HUES6 (cell line): Measurements from ENCODE around the gene CCDC106.

Experiments
- H3K27ac ChIP-seq: 2 replicates; pipeline ENCODE4 v1.7.0; 2013; ENCODE audit warnings: low read depth, mild to moderate bottlenecking, low read length, inconsistent platforms
- H3K27me3 ChIP-seq: 2 replicates; pipeline ENCODE4 v1.6.1; 2013; ENCODE audit warnings: low read length; ENCODE audit not compliant: control insufficient read depth, insufficient read depth
- H3K36me3 ChIP-seq: 2 replicates; pipeline ENCODE4 v1.6.1; 2013; ENCODE audit warnings: low read length; ENCODE audit not compliant: control insufficient read depth, insufficient read depth
- H3K4me1 ChIP-seq: 2 replicates; pipeline ENCODE4 v1.6.1; 2013; ENCODE audit warnings: low read length; ENCODE audit not compliant: control insufficient read depth, insufficient read depth
- H3K4me3 ChIP-seq: 2 replicates; pipeline ENCODE4 v1.5.1; 2013; ENCODE audit warnings: low read depth, low read length
- H3K9ac ChIP-seq: one replicate; pipeline ENCODE4 v1.6.1; 2013; ENCODE audit warnings: mild to moderate bottlenecking, low read length
- H3K9me3 ChIP-seq: 2 replicates; pipeline ENCODE4 v1.6.1; 2013; ENCODE audit warnings: low read depth, low read length; ENCODE audit not compliant: control insufficient read depth, insufficient read depth

The CCDC106 gene

DNA sequence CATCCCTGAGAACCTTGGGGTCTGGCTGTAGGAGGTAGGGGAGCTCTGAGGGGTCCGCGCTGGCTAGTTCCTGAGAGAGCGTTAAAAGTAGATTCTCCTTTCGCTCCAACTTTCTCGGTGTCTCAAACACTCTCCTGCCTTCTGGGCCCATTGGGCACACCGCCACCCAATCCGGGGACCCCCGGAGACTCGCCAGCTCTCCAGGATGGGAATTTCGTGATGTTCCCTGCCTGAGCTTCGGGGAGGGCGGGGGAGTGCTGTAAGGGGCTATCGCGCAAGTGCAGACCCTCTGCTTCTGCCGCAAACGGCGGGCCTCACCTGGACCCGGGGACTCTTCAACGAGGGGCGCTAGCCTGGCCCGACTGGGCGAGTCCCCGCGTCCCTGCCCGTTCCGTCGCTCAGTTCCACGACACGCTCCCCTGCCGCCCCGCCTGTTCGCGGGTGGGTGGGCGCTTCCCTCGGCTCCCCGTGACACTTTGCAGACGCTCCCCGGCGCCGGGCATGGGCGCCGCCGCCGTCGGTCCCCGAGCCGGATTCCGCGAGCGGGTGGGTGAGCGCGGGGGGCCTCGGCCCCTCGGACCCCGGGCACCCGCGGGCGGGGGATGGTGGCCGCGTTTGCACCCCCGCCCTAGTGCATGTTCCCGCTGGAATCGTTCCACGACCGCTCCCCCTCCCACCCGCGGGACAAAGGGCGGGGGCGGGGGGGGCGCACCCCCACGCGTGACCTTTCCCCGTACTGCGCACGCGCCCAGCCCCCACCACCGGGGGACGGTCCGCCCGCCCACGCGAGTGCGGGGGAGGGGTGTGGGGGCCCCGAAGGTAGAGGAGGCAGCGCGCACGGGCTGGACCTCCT is at the start of gene CCDC106:
CCDC106 (plus strand) TSS at position 481 of the 853 bp plus-strand sequence. CDS start 835 bp downstream, outside the sequence.
- Histone ChIP-seq H3K36me3 (peaks cover 16% of the 10 kb centered on the region), H3K4me1 (peaks cover 17% of the 10 kb centered on the region), H3K9ac (peak within 1 kb of the TSS; percentile 93), H3K9me3 (no peaks in the 10 kb centered on the region), H3K27me3 (no peaks in the 10 kb centered on the region), H3K4me3 (peak within 1 kb of the TSS; percentile 89), H3K27ac (peak within 1 kb of the TSS; percentile 85)

- Histone ChIP-seq H3K9me3 (no peaks in the 10 kb centered on the region), H3K4me3 (peak overlapping the region; percentile 91), H3K36me3 (peaks cover 20% of the 10 kb centered on the region), H3K27ac (peak overlapping the region; percentile 98), H3K27me3 (no peaks in the 10 kb centered on the region), H3K4me1 (peaks cover 15% of the 10 kb centered on the region), H3K9ac (peak overlapping the region; percentile 100)
These were observed 49.1 kb upstream of the CCDC106 start for GRCh38 chr19:55598719-55599467.

GRCh38 chr19:55599468-55599841 is 48.6 kb upstream of the CCDC106 start, which contains the start of gene FIZ1:
FIZ1 (minus strand) TSS chr19:55599517; CDS start chr19:55597865, 1,652 bp downstream.
- Histone ChIP-seq H3K9ac (peak within 1 kb of the TSS; percentile 100), H3K36me3 (peaks cover 20% of the 10 kb centered on the region), H3K4me3 (peak within 1 kb of the TSS; percentile 91), H3K9me3 (no peaks in the 10 kb centered on the region), H3K4me1 (peaks cover 15% of the 10 kb centered on the region), H3K27me3 (no peaks in the 10 kb centered on the region), H3K27ac (peak within 1 kb of the TSS; percentile 98)

- H3K27me3 ChIP-seq: no peaks in the 10 kb centered on the region
- H3K27ac ChIP-seq: peak within 1 kb of the TSS; percentile 98
- H3K9ac ChIP-seq: peak within 1 kb of the TSS; percentile 100
- peak within 1 kb of the TSS; percentile 91 for H3K4me3 ChIP-seq
- H3K36me3 ChIP-seq: peaks cover 15% of the 10 kb centered on the region
- H3K4me1 ChIP-seq: peaks cover 17% of the 10 kb centered on the region
- no peaks in the 10 kb centered on the region for H3K9me3 ChIP-seq
These were observed 48.0 kb upstream of the CCDC106 start, which contains the start of gene ZNF524 for GRCh38 chr19:55599842-55600661. ZNF524 (plus strand) TSS chr19:55600288; CDS start chr19:55602113, 1,825 bp downstream.

DNA sequence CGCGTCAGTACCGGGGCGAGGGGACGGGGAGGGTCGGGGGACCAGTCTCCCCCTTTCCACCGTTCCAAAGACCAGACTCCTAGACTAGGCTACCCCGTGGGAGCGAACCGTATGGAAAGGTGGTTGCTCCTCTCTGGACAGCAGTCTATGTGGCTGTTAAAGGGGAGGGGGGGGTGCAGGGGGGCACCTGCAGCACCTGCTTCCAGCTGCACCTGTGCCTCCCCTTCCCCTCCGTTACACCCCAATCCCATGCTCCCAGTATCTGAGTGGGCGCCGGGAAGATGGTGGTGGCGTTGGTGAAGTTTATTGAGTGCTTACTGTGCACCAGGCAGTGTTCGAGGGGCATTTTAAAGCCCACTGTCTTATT is 47.4 kb upstream of the CCDC106 start:
- H3K36me3 ChIP-seq: peaks cover 9% of the 10 kb centered on the region
- H3K4me3 ChIP-seq: peak overlapping the region; percentile 66
- peak overlapping the region; percentile 53 for H3K9ac ChIP-seq
- no peaks in the 10 kb centered on the region for H3K27me3 ChIP-seq
- peak overlapping the region; percentile 49; the same call in 1 of the 2 replicates for H3K27ac ChIP-seq
- peaks cover 17% of the 10 kb centered on the region for H3K4me1 ChIP-seq
- no peaks in the 10 kb centered on the region for H3K9me3 ChIP-seq

DNA sequence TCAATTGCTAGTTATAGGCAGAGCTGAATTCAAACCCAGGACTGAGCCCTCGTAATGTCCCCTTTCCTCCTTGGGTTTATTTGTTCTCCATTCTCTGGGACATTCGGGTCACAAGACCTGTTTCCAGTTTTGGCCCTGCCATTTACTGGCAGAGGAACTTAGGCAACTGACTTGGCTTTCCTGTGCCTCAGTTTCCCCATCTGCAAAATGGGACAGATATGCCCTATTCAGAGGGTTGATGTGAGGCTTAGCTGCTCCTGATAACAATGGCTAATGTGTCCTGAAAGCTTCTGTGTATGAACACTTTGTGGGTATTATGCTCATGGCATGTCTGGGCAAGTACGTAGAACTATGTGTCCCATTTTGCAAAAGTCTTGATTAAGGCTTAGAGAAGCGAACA is 46.9 kb upstream of the CCDC106 start:
- peaks cover 17% of the 10 kb centered on the region for H3K4me1 ChIP-seq
- H3K27me3 ChIP-seq: no peaks in the 10 kb centered on the region
- peaks cover 5% of the 10 kb centered on the region for H3K36me3 ChIP-seq
- H3K4me3 ChIP-seq: peak overlapping the region; percentile 66
- H3K27ac ChIP-seq: no peak overlapping the region
- peak overlapping the region; percentile 9 for H3K9ac ChIP-seq
- H3K9me3 ChIP-seq: no peaks in the 10 kb centered on the region

GRCh38 chr19:55602104-55603001 is 45.7 kb upstream of the CCDC106 start:
- Histone ChIP-seq H3K27ac (no peak overlapping the region), H3K27me3 (no peaks in the 10 kb centered on the region), H3K4me3 (no peak overlapping the region)

DNA sequence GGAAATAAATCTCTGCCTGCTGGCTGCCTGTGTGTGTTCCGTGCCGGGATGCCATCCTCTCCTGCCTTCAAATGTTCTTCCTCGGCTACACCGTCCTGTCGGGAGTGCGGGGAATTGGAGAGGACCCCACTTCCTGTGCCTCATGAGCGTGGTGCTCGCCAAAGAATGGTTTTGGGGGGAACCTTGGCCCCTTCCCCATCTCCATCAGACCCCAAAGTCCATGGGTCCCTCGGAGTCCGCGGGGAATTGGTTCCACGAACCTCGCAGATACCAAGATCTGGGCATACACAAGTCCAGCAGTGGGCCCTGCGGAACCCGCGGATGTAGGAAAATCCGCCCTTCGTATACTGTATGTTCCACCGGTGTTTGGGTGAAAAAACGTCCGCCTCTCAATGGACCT is 44.9 kb upstream of the CCDC106 start:
- Histone ChIP-seq H3K9ac (no peak overlapping the region), H3K4me3 (0 out of 2 replicates have a peak overlapping the region, but pooled peaks have one; percentile 16), H3K4me1 (peaks cover 19% of the 10 kb centered on the region), H3K27me3 (no peaks in the 10 kb centered on the region), H3K36me3 (peaks cover 3% of the 10 kb centered on the region; the same call in 1 of the 2 replicates), H3K27ac (no peak overlapping the region), H3K9me3 (no peaks in the 10 kb centered on the region)

More at GRCh38 chr19:55602104-55603001, 45.7 kb upstream of the CCDC106 start:
- Histone ChIP-seq H3K9ac (no peak overlapping the region), H3K36me3 (peaks cover 3% of the 10 kb centered on the region; the same call in 1 of the 2 replicates), H3K9me3 (no peaks in the 10 kb centered on the region), H3K4me1 (peaks cover 23% of the 10 kb centered on the region)

GRCh38 chr19:55603581-55604292 is 44.3 kb upstream of the CCDC106 start:
- Histone ChIP-seq H3K27me3 (no peaks in the 10 kb centered on the region), H3K36me3 (peaks cover 6% of the 10 kb centered on the region; the same call in 1 of the 2 replicates), H3K4me3 (peak overlapping the region; percentile 16; the same call in 1 of the 2 replicates), H3K9me3 (no peaks in the 10 kb centered on the region), H3K4me1 (peaks cover 13% of the 10 kb centered on the region), H3K9ac (no peak overlapping the region), H3K27ac (no peak overlapping the region)
